Heart left ventricle (tissue), 16 donors: ENCODE measurements around the gene KRT36. TPM values are rescaled to one million over a fixed set of nuclear protein-coding genes. Genes with fewer than 3 reads are reported as not detected.

Experiments
- ATAC-seq, 4 donors: fragments of 200-7000 bp; cut with Tn5 transposase; one replicate each; pipeline ENCODE4 v1.9.1; 2020 to 2022; ENCODE audit warnings: moderate library complexity in 4 of 4, mild to moderate bottlenecking in 3 of 4, moderate number of reproducible peaks in 1 of 4
- DNase-seq, 5 donors: peaks; one replicate each; pipeline ENCODE4 v3.0.0-alpha.2; 2020
- H3K27ac ChIP-seq, 12 donors: fragments of 200-600 bp; sonication (generic) in 4 of 12; one replicate each; pipeline versions ENCODE4 v1.5.0 to v1.8.0; 2016 to 2022; ENCODE audit warnings: mild to moderate bottlenecking in 2 of 12
- H3K27me3 ChIP-seq, 9 donors: fragments of 200-600 bp; sonication (generic) in 2 of 9; one replicate each; pipeline versions ENCODE4 v1.5.1 to v1.8.0; 2016 to 2022; ENCODE audit warnings: mild to moderate bottlenecking in 3 of 9
- H3K36me3 ChIP-seq, 9 donors: fragments of 200-600 bp; sonication (generic) in 2 of 9; one replicate each; pipeline versions ENCODE4 v1.5.0 to v1.8.0; 2018 to 2022; ENCODE audit warnings: mild to moderate bottlenecking in 2 of 9
- H3K4me1 ChIP-seq, 12 donors: fragments of 200-600 bp; sonication (generic) in 4 of 12; one replicate each; pipeline versions ENCODE4 v1.5.0 to v1.8.0; 2016 to 2022; ENCODE audit warnings: mild to moderate bottlenecking in 3 of 12
- H3K4me3 ChIP-seq, 12 donors: fragments of 200-600 bp; sonication (generic) in 4 of 12; one replicate each; pipeline versions ENCODE4 v1.5.0 to v1.8.0; 2017 to 2022; ENCODE audit warnings: mild to moderate bottlenecking in 9 of 12, moderate library complexity in 4 of 12
- H3K9me3 ChIP-seq, 12 donors: fragments of 200-600 bp; sonication (generic) in 4 of 12; one replicate each; pipeline versions ENCODE4 v1.5.0 to v1.8.0; 2016 to 2022; ENCODE audit warnings: mild to moderate bottlenecking in 1 of 12
- CTCF ChIP-seq, 12 donors: fragments of 200-600 bp; sonication (generic) in 4 of 12; IDR thresholded peaks; one replicate each; pipeline versions ENCODE4 v1.5.0 to v1.8.0; 2018 to 2022; ENCODE audit warnings: antibody characterized with exemption in 12 of 12, mild to moderate bottlenecking in 5 of 12
- POLR2A ChIP-seq, 2 donors: fragments of 450-650 bp; IDR thresholded peaks; one replicate each; pipeline ENCODE4 v1.6.1; 2017; ENCODE audit warnings: antibody characterized with exemption in 2 of 2, mild to moderate bottlenecking in 2 of 2, moderate library complexity in 2 of 2
- WGBS, 4 donors: extraction: QIAGEN DNeasy Blood & Tissue Kit in 2 of 4; methylation state at CpG; one replicate each; pipeline versions ENCODE4 v1.1.5 to v1.1.7; 2013 to 2018; 5-methylcytosine and 5-hydroxymethylcytosine counted together
- intact Hi-C, 10 donors: fragments of 100-400 bp; cut with DNase I; formaldehyde crosslinking; loops; one replicate each; pipeline versions ENCODE4 v1.11.1 to v1.14.2; 2022
- polyA plus RNA-seq, 2 donors: library from polyadenylated mRNA; stranded (reverse); fragments of 200-250 nt; gene quantifications; one replicate each; pipeline ENCODE4 v1.2.3, GENCODE V29; 2013
- total RNA-seq, 9 donors: library from RNA; depleted of rRNA in 2 of 9; stranded (reverse); fragments of >200 nt in 2 of 9; fragmentation: NEBNext Ultra II Directional in 3 of 9; extraction: Animal tissue kit (Norgen Biotek cat#: 25700) in 3 of 9; gene quantifications; one replicate each; pipeline versions ENCODE4 v1.1.0 to v1.2.4, GENCODE V29; 2016 to 2023
- donor health status: ischemic (EF 13 %, LVEDD 7.1; RV severe dilation, severe dysfunction).
- donor health status: healthy with polysubstance abuse.
- donor health status: DM: no; HTN: yes; CAD: no.
- donor health status: DM: no; HTN: no; CAD: no.
- donor health status: ischemic (EF 25% LVEDD 6.9; RV normal size, moderate dysfunction).
- donor health status: ischemic (EF 25% LVEDD 5.7; RV mildly dilated, moderate dysfunction).
- donor health status: healthy.
- donor health status: DM: yes; HTN: yes; CAD: no.
- donor health status: ischemic (EF 35%, LVEDD 5.7; RV mildly dilated, moderate dysfunction).
- donor health status: nonischemic (EF 11% LVEDD 7.7; RV severe dilation, severe dysfunction).
- donor health status: DM: yes; HTN: yes; CAD: no.
- donor health status: PGD.
- donor health status: ischemic (EF 29% LVEDD 5.4; RV normal size, mild dysfunction).
- donor health status: nonischemic (EF 23%, LVEDD 6.1; RV moderate dilation, normal function).

Gene KRT36
- total and polyA plus RNA-seq, 11 donors = not detected

- Histone ChIP-seq H3K27ac (no peak overlapping the region), H3K36me3 (no peaks in the 10 kb centered on the region), H3K4me3 (no peak overlapping the region), H3K4me1 (peaks cover 0 to 15% (median 4%) of the 10 kb centered on the region in 12 donors), H3K9me3 (no peaks in the 10 kb centered on the region), H3K27me3 (peaks cover 15 to 65% (median 34%) of the 10 kb centered on the region in 9 donors)
- TF ChIP-seq POLR2A (IDR thresholded peaks at IDR 0.05) = no peak
- no peak for TF ChIP-seq CTCF (IDR thresholded peaks at IDR 0.05)
- 80 to 84% (median 82%) methylated on average over 17 to 19 of the region's 19 CpGs for WGBS, 4 donors
- ATAC-seq = no peak
- peak in 1 of 5 donors; percentile 14 for DNase-seq
- intact Hi-C loops = no loop called here
These were observed 34.1 kb upstream of the KRT36 start for GRCh38 chr17:41523787-41524186.

- Histone ChIP-seq H3K27me3 (peaks cover 12 to 59% (median 28%) of the 10 kb centered on the region in 9 donors), H3K36me3 (no peaks in the 10 kb centered on the region), H3K4me1 (peaks cover 0 to 12% (median 4%) of the 10 kb centered on the region in 12 donors), H3K27ac (no peak overlapping the region), H3K4me3 (no peak overlapping the region), H3K9me3 (no peaks in the 10 kb centered on the region)
- 70 to 84% (median 74%) methylated on average over 4 of the region's 4 CpGs for WGBS, 4 donors
- intact Hi-C loops = no loop called here
- ATAC-seq (no peak), DNase-seq (no peak)
- TF ChIP-seq POLR2A (IDR thresholded peaks at IDR 0.05) = no peak
- no peak for TF ChIP-seq CTCF (IDR thresholded peaks at IDR 0.05)
These were observed 33.5 kb upstream of the KRT36 start for GRCh38 chr17:41523225-41523593.

GRCh38 chr17:41522301-41523224, 32.9 kb upstream of the KRT36 start:
- intact Hi-C loops = no loop called here
- Histone ChIP-seq H3K9me3 (no peaks in the 10 kb centered on the region), H3K27ac (no peak overlapping the region), H3K36me3 (no peaks in the 10 kb centered on the region), H3K4me1 (peaks cover 0 to 6% (median 0%) of the 10 kb centered on the region in 12 donors), H3K27me3 (peaks cover 6 to 53% (median 22%) of the 10 kb centered on the region in 9 donors), H3K4me3 (no peak overlapping the region)
- 85 to 97% (median 89%) methylated on average over 10 to 12 of the region's 12 CpGs for WGBS, 4 donors
- ATAC-seq (no peak), DNase-seq (no peak)
- TF ChIP-seq CTCF (IDR thresholded peaks at IDR 0.05) = no peak
- TF ChIP-seq POLR2A (IDR thresholded peaks at IDR 0.05) = no peak

- Histone ChIP-seq H3K36me3 (no peaks in the 10 kb centered on the region), H3K4me3 (no peak overlapping the region), H3K9me3 (no peaks in the 10 kb centered on the region), H3K27ac (no peak overlapping the region), H3K27me3 (peaks cover 0 to 44% (median 13%) of the 10 kb centered on the region in 9 donors), H3K4me1 (no peaks in the 10 kb centered on the region)
- ATAC-seq (no peak), DNase-seq (peak in 1 of 5 donors; percentile 1)
- intact Hi-C loops = no loop called here
- TF ChIP-seq POLR2A (IDR thresholded peaks at IDR 0.05) (no peak), CTCF (IDR thresholded peaks at IDR 0.05) (no peak)
- WGBS, 4 donors = 65 to 82% (median 75%) methylated on average over 6 of the region's 6 CpGs
These were observed 32.0 kb upstream of the KRT36 start for GRCh38 chr17:41521574-41522261.
